CD4-positive, alpha-beta T cell (primary cell): Measurements from ENCODE around the gene UQCC3. TPM values are rescaled to one million over a fixed set of nuclear protein-coding genes. Genes with fewer than 3 reads are reported as not detected.

Source experiments
- ATAC-seq: fragments of 200-7000 bp; cut with Tn5 transposase; one replicate; pipeline ENCODE4 v1.10.0; 2022; ENCODE audit warnings: mild to moderate bottlenecking; ENCODE audit not compliant: poor library complexity
- CTCF ChIA-PET: fragments of 350-600 bp; sonication (Branson Sonifier 250); formaldehyde crosslinking; loops from one replicate; lab custom pipeline; 2021; ENCODE audit warnings: antibody characterized with exemption, inconsistent platforms; lab: Charles Lee
- POLR2A ChIA-PET: fragments of 350-600 bp; sonication (Branson Sonifier 250); formaldehyde crosslinking; loops from one replicate; lab custom pipeline; 2021; ENCODE audit warnings: antibody characterized with exemption, inconsistent platforms; lab: Charles Lee
- DNase-seq, 14 experiments: peaks; one replicate each; pipeline ENCODE4 v3.0.0-alpha.2; 2013 to 2020; ENCODE audit warnings: mixed read lengths in 2 of 14
- H3K27ac ChIP-seq, 2 donors: one replicate each; pipeline versions ENCODE4 v1.5.1 to v1.7.0; 2013; ENCODE audit warnings: low read length in 2 of 2, low read depth in 1 of 2, mild to moderate bottlenecking in 1 of 2
- H3K27me3 ChIP-seq, 2 experiments: 1 replicate in 1 of 2; 2 replicates in 1 of 2; pipeline versions ENCODE4 v1.6.1 to v1.7.0; 2013; ENCODE audit warnings: low read length in 2 of 2, control low read depth in 1 of 2, mild to moderate bottlenecking in 1 of 2, moderate library complexity in 1 of 2; ENCODE audit not compliant: insufficient read depth in 2 of 2, control insufficient read depth in 1 of 2
- H3K36me3 ChIP-seq: one replicate; pipeline ENCODE4 v1.6.1; 2013; ENCODE audit warnings: low read length, control low read depth; ENCODE audit not compliant: insufficient read depth
- H3K4me1 ChIP-seq: one replicate; pipeline ENCODE4 v1.6.1; 2013; ENCODE audit warnings: low read length, control low read depth; ENCODE audit not compliant: insufficient read depth
- H3K4me3 ChIP-seq: one replicate; pipeline ENCODE4 v1.5.1; 2013; ENCODE audit warnings: mild to moderate bottlenecking, low read length, moderate library complexity
- H3K9me3 ChIP-seq, 2 experiments: 1 replicate in 1 of 2; 2 replicates in 1 of 2; pipeline versions ENCODE4 v1.6.1 to v1.7.0; 2013; ENCODE audit warnings: low read length in 2 of 2, mild to moderate bottlenecking in 2 of 2, control low read depth in 1 of 2, moderate library complexity in 1 of 2; ENCODE audit not compliant: control insufficient read depth in 1 of 2, insufficient read depth in 1 of 2
- H3K27ac Mint-ChIP-seq: one replicate; pipeline ENCODE4 v1.8.0; 2020; ENCODE audit warnings: mixed read lengths
- H3K27me3 Mint-ChIP-seq: one replicate; pipeline ENCODE4 v1.8.0; 2021; ENCODE audit warnings: mixed read lengths
- H3K36me3 Mint-ChIP-seq: one replicate; pipeline ENCODE4 v1.8.0; 2021; ENCODE audit warnings: low read depth, mixed read lengths
- H3K4me1 Mint-ChIP-seq: one replicate; pipeline ENCODE4 v1.8.0; 2021; ENCODE audit warnings: low read depth, mixed read lengths
- H3K4me3 Mint-ChIP-seq: one replicate; pipeline ENCODE4 v1.8.0; 2020; ENCODE audit warnings: mild to moderate bottlenecking, mixed read lengths
- H3K9me3 Mint-ChIP-seq: one replicate; pipeline ENCODE4 v1.8.0; 2020; ENCODE audit warnings: mixed read lengths
- CTCF ChIP-seq: fragments of 200-600 bp; IDR thresholded peaks from one replicate; pipeline ENCODE4 v1.8.0; 2022; ENCODE audit warnings: antibody characterized with exemption, mild to moderate bottlenecking
- intact Hi-C, 2 experiments: fragments of 100-400 bp; cut with DNase I in 1 of 2; cut with micrococcal nuclease in 1 of 2; formaldehyde crosslinking; loops; one replicate each; pipeline versions ENCODE4 v1.15.1 to v1.9.0; 2023 to 2025; cut with DNase I, micrococcal nuclease
- total RNA-seq, 174 experiments: library from RNA in 2 of 174; stranded (reverse) in 2 of 174; gene quantifications; one replicate each; pipeline ENCODE4 v1.2.3 and lab custom pipeline; 2021 to 2026

The UQCC3 gene
- total RNA-seq, 2 experiments from 2014 or later: 1.5 to 2.3 TPM

- Histone ChIP-seq H3K27ac (no peak overlapping the region), H3K36me3 (peaks cover 8% of the 10 kb centered on the region), H3K4me1 (peaks cover 23% of the 10 kb centered on the region), H3K27me3 (peaks cover 5 to 6% of the 10 kb centered on the region in 2 experiments), H3K9me3 (no peaks in the 10 kb centered on the region), H3K4me3 (no peak overlapping the region)
- no peak for DNase-seq
- no peak for ATAC-seq
- POLR2A ChIA-PET: no interaction called here
- H3K27me3 Mint-ChIP-seq: peaks cover 7% of the 10 kb centered on the region
- no peak for TF ChIP-seq CTCF
- H3K4me3 Mint-ChIP-seq: no peak overlapping the region
- H3K4me1 Mint-ChIP-seq: peaks cover 23% of the 10 kb centered on the region
- CTCF ChIA-PET: interaction anchor here (2.7 kb wide), 1 partner anchor 11 kb away, joined by 8 read pairs; the partner anchor contains the start of genes LBHD1 and UQCC3
- H3K9me3 Mint-ChIP-seq: no peaks in the 10 kb centered on the region
- H3K36me3 Mint-ChIP-seq: peaks cover 18% of the 10 kb centered on the region
- no peak overlapping the region for H3K27ac Mint-ChIP-seq
- intact Hi-C loops: no loop called here
Observed at GRCh38 chr11:62682518-62682917, 11.0 kb downstream of the UQCC3 start.

DNA sequence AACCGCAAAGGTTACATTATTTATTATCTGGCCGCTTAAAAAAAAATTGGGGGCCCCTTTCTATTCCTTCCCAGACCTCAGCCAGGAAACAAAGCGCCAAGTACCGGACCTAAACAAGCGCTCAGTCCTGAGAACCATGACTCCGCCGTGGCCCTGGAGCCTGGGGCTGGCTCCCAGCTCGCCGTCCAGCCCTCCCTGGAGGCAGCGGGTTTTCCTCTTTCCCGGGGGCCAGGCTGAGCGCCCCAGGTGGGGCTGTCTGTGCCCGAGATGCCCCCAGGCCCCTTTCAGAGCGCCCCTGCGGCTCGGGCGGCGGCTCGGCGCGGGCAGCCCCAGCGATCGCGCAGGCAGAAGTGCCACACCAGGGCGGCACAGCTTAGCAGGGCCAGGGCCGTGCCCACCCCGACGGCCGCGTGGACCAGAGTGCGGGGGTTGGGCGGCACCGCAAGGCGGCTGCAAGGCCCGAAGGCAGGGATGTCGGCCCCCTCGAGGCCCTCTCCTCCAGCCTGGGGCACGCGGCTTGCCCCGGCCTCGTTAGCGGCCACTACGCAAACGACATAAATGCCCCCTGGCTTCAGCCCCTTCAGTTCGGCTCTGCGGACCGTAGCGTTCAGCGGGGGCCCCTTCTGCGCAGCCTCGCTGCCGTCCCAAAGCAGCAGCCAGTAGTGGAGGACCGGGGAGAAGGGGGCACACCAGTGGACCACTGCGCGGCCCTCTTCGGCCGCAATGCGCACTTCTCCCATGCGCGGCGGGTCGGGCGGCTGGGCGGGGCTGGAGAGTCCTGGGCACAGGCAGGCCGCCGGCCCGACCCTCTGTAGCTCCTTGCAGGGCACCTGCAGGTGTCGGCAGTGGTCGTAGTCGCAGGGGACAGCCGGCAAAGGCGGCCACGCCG is 16.3 kb downstream of the UQCC3 start:
- Histone ChIP-seq H3K9me3 (peaks cover 0 to 6% of the 10 kb centered on the region in 2 experiments), H3K27me3 (peaks cover 10 to 11% of the 10 kb centered on the region in 2 experiments), H3K4me3 (no peak overlapping the region), H3K27ac (no peak overlapping the region), H3K4me1 (no peaks in the 10 kb centered on the region), H3K36me3 (peaks cover 21% of the 10 kb centered on the region)
- TF ChIP-seq CTCF: no peak
- Mint-ChIP-seq H3K36me3 (peaks cover 19% of the 10 kb centered on the region), H3K4me3 (no peak overlapping the region), H3K9me3 (no peaks in the 10 kb centered on the region), H3K27ac (no peak overlapping the region), H3K4me1 (no peaks in the 10 kb centered on the region), H3K27me3 (peaks cover 11% of the 10 kb centered on the region)
- ChIA-PET POLR2A (interaction anchor here (1.0 to 1.6 kb wide), 3 partner anchors 18 to 35 kb away, joined by 3 to 5 read pairs (median 3); partner anchors contain the start of genes C11orf98, CSKMT and INTS5), CTCF (no interaction called here)
- intact Hi-C loops: no loop called here
- ATAC-seq (no peak), DNase-seq (no peak)

GRCh38 chr11:62688491-62688890 is 17.0 kb downstream of the UQCC3 start:
- intact Hi-C loops: no loop called here
- CTCF ChIA-PET: interaction anchor here (0.9 kb wide), 1 partner anchor 8 kb away, joined by 4 read pairs; no protein-coding TSS in a partner anchor
- Histone ChIP-seq H3K27ac (no peak overlapping the region), H3K4me3 (no peak overlapping the region), H3K27me3 (peaks cover 10 to 11% of the 10 kb centered on the region in 2 experiments), H3K4me1 (no peaks in the 10 kb centered on the region), H3K9me3 (peaks cover 0 to 6% of the 10 kb centered on the region in 2 experiments), H3K36me3 (peaks cover 24% of the 10 kb centered on the region)
- POLR2A ChIA-PET: interaction anchor here (1.0 to 1.6 kb wide), 2 partner anchors 18 to 23 kb away, joined by 3 to 5 read pairs; partner anchors contain the start of genes C11orf98 and CSKMT
- Mint-ChIP-seq H3K4me1 (no peaks in the 10 kb centered on the region), H3K4me3 (no peak overlapping the region), H3K27ac (no peak overlapping the region), H3K9me3 (no peaks in the 10 kb centered on the region), H3K36me3 (peaks cover 22% of the 10 kb centered on the region), H3K27me3 (peaks cover 11% of the 10 kb centered on the region)
- no peak for TF ChIP-seq CTCF
- ATAC-seq (no peak), DNase-seq (no peak)
